Psoas muscle (tissue), 8 donors: ENCODE measurements around the gene LIPG. TPM values are rescaled to one million over a fixed set of nuclear protein-coding genes. Genes with fewer than 3 reads are reported as not detected.

Source experiments
- ATAC-seq, 4 donors: fragments of 200-7000 bp; cut with Tn5 transposase; one replicate each; pipeline ENCODE4 v1.9.1; 2020; ENCODE audit warnings: moderate library complexity in 3 of 4, mild to moderate bottlenecking in 2 of 4
- DNase-seq, 2 donors: peaks; one replicate each; pipeline ENCODE4 v3.0.0-alpha.2; 2020
- H3K27ac ChIP-seq: fragments of 200-600 bp; one replicate; pipeline ENCODE4 v1.8.0; 2022
- H3K27me3 ChIP-seq, 3 donors: fragments of 200-600 bp in 1 of 3; one replicate each; pipeline versions ENCODE4 v1.6.1 to v1.8.0; 2013 to 2022; ENCODE audit warnings: low read length in 2 of 3, mild to moderate bottlenecking in 2 of 3, moderate library complexity in 1 of 3; ENCODE audit not compliant: insufficient read depth in 3 of 3
- H3K36me3 ChIP-seq, 2 donors: fragments of 200-600 bp in 1 of 2; one replicate each; pipeline versions ENCODE4 v1.6.1 to v1.8.0; 2013 to 2022; ENCODE audit warnings: low read depth in 1 of 2, mild to moderate bottlenecking in 1 of 2, moderate library complexity in 1 of 2; ENCODE audit not compliant: insufficient read depth in 1 of 2
- H3K4me1 ChIP-seq: fragments of 200-600 bp; one replicate; pipeline ENCODE4 v1.8.0; 2022
- H3K4me3 ChIP-seq: fragments of 200-600 bp; one replicate; pipeline ENCODE4 v1.8.0; 2022; ENCODE audit warnings: mild to moderate bottlenecking
- H3K9me3 ChIP-seq: fragments of 200-600 bp; one replicate; pipeline ENCODE4 v1.8.0; 2022
- CTCF ChIP-seq: fragments of 200-600 bp; IDR thresholded peaks from one replicate; pipeline ENCODE4 v1.8.0; 2022; ENCODE audit warnings: antibody characterized with exemption
- WGBS, 3 donors: extraction: QIAGEN DNeasy Blood & Tissue Kit; methylation state at CpG; one replicate each; pipeline versions ENCODE4 v1.1.6 to v1.1.7; 2013; 5-methylcytosine and 5-hydroxymethylcytosine counted together
- intact Hi-C, 2 donors: fragments of 100-400 bp; cut with DNase I; formaldehyde crosslinking; loops; one replicate each; pipeline versions ENCODE4 v1.11.0 to v1.14.2; 2022
- polyA plus RNA-seq, 3 donors: library from polyadenylated mRNA; stranded (reverse); fragments of 200-250 nt; gene quantifications; one replicate each; pipeline ENCODE4 v1.2.3, GENCODE V29; 2013
- total RNA-seq, 4 donors: library from RNA; stranded (reverse); fragmentation: NEBNext Ultra II Directional in 2 of 4; extraction: Animal tissue kit (Norgen Biotek cat#: 25700) in 2 of 4; gene quantifications; one replicate each; pipeline versions ENCODE4 v1.2.1 to v1.2.4, GENCODE V29; 2021 to 2023
- donor health status: healthy with polysubstance abuse.
- donor health status: DM: no; HTN: no; CAD: no; lungs with moderate emphysema.
- donor health status: Bipolar disorder and iron deficiency.
- donor health status: healthy.
- donor health status: DM: yes; HTN: yes; CAD: no.
- donor health status: DM: no; HTN: no; CAD: no.
- donor health status: DM: no; HTN: no; CAD: no.
- donor health status: DM: yes; HTN: yes; CAD: no.

Gene LIPG
- total and polyA plus RNA-seq, 7 donors, result 0.62 to 19.1 (median 2.2) TPM

GRCh38 chr18:49588171-49588570, 26.3 kb downstream of the LIPG start:
- 90 to 97% (median 90%) methylated on average over 6 of the region's 6 CpGs for WGBS, 3 donors
- intact Hi-C loops, result no loop called here

GRCh38 chr18:49588971-49589370, 27.1 kb downstream of the LIPG start:
- TF ChIP-seq CTCF, result no peak
- H3K27me3 ChIP-seq, result no peaks in the 10 kb centered on the region
- no peaks in the 10 kb centered on the region for H3K36me3 ChIP-seq
- no peaks in the 10 kb centered on the region for H3K9me3 ChIP-seq
- H3K4me3 ChIP-seq, result no peak overlapping the region
- no peak overlapping the region for H3K27ac ChIP-seq
- DNase-seq, result no peak
- intact Hi-C loops, result no loop called here
- ATAC-seq, result no peak
- WGBS, 3 donors, result 77 to 85% (median 78%) methylated on average over 12 of the region's 12 CpGs
- H3K4me1 ChIP-seq, result no peaks in the 10 kb centered on the region

More at GRCh38 chr18:49588171-49588570, 26.3 kb downstream of the LIPG start:
- Histone ChIP-seq H3K9me3 (no peaks in the 10 kb centered on the region), H3K4me1 (no peaks in the 10 kb centered on the region), H3K36me3 (no peaks in the 10 kb centered on the region), H3K4me3 (no peak overlapping the region), H3K27ac (no peak overlapping the region), H3K27me3 (no peaks in the 10 kb centered on the region)
- TF ChIP-seq CTCF, result no peak
- ATAC-seq (no peak), DNase-seq (no peak)

GRCh38 chr18:49590608-49591007, 28.8 kb downstream of the LIPG start:
- WGBS, 3 donors, result 93 to 97% (median 95%) methylated on average over 10 of the region's 10 CpGs
- no peak for TF ChIP-seq CTCF
- ATAC-seq (no peak), DNase-seq (no peak)
- intact Hi-C loops, result no loop called here
- no peak overlapping the region for H3K4me3 ChIP-seq
- no peaks in the 10 kb centered on the region for H3K36me3 ChIP-seq
- no peak overlapping the region for H3K27ac ChIP-seq
- H3K9me3 ChIP-seq, result no peaks in the 10 kb centered on the region
- no peaks in the 10 kb centered on the region for H3K27me3 ChIP-seq
- no peaks in the 10 kb centered on the region for H3K4me1 ChIP-seq

- no peak for ATAC-seq
- Histone ChIP-seq H3K27ac (no peak overlapping the region), H3K4me1 (no peaks in the 10 kb centered on the region), H3K9me3 (no peaks in the 10 kb centered on the region), H3K27me3 (no peaks in the 10 kb centered on the region), H3K36me3 (no peaks in the 10 kb centered on the region), H3K4me3 (no peak overlapping the region)
- WGBS, 3 donors, result 70 to 83% (median 77%) methylated on average over 3 of the region's 3 CpGs
- no peak for TF ChIP-seq CTCF
- intact Hi-C loops, result no loop called here
- no peak for DNase-seq
These were observed 29.4 kb downstream of the LIPG start for GRCh38 chr18:49591271-49591670.

GRCh38 chr18:49591775-49592174, 29.9 kb downstream of the LIPG start:
- no peak for DNase-seq
- intact Hi-C loops, result no loop called here
- Histone ChIP-seq H3K9me3 (no peaks in the 10 kb centered on the region), H3K27me3 (no peaks in the 10 kb centered on the region), H3K36me3 (no peaks in the 10 kb centered on the region), H3K4me1 (no peaks in the 10 kb centered on the region), H3K27ac (no peak overlapping the region), H3K4me3 (no peak overlapping the region)
- ATAC-seq, result no peak
- TF ChIP-seq CTCF, result no peak
- 28 to 49% (median 33%) methylated on average over 4 of the region's 4 CpGs for WGBS, 3 donors
